Stimulated activated CD4-positive, alpha-beta T cell treated with anti-CD3 and anti-CD28 coated beads, Interleukin-2, amount 100 ng/mL, for 4 hours (primary cell): Measurements from ENCODE around the gene RHOG.
"Not testable (repeated sequence)": the region's sequence is repeated elsewhere in the genome, so short reads cannot be mapped to it uniquely, and the experiment has no call there.

Experiments
- DNase-seq: peaks from one replicate; pipeline ENCODE4 v3.0.0-alpha.2; 2020; ENCODE audit warnings: low read depth

Gene RHOG

GRCh38 chr11:3808861-3809623 lies 31.7 kb downstream of the RHOG start:
- DNase-seq, result no peak

DNA sequence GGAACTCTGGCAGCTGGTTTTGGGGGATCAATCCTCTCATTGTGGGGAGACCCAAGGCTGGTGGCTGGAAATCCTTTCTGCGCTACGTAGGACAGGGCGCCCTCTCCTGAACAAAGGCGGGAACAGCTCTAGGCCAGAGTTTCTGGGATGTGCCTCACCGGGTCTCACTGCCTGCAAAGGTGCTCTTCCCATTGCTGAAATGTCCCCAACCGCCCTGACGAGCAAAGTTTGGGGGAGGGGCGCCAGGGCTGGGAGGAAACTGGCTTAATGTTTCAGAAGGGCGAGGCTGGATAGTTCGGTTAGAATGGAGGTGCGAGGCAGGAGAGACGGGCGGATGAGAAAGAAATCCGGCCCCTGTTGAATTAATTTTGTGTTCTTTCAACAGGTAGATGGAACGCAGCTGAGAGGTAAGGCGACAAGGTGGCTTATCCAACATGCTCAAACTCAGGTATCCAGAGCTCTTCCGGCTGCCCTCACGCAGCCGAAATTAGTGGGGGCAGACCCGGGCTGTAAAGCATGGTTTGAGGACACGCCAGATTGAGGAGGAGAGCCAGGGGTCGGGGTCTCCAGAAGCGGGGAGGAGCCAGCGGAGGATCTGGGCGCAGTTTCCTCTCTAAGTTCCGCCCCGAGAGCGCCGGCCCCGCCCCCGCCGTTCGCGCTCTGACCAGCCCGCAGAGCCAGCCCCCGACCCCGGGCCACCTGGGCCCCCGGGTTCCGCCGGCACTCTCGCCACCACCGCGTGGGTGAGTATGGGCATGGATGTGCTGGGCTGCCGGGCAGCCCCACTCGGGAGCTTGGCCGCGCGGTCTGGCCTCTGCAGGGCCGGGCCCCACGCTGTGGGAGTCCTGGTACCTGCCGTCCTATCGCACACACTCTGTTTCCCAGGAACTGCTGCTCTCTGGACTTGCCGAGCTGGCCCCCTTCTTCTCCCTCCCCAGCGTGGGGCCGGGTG lies 32.6 kb downstream of the RHOG start, which contains the start of gene PGAP2:
TSS of gene PGAP2 (plus strand) at position 652 of the 952 bp plus-strand sequence. CDS start 2,700 bp downstream, outside the sequence.
- DNase-seq, result peak; percentile 40

DNA sequence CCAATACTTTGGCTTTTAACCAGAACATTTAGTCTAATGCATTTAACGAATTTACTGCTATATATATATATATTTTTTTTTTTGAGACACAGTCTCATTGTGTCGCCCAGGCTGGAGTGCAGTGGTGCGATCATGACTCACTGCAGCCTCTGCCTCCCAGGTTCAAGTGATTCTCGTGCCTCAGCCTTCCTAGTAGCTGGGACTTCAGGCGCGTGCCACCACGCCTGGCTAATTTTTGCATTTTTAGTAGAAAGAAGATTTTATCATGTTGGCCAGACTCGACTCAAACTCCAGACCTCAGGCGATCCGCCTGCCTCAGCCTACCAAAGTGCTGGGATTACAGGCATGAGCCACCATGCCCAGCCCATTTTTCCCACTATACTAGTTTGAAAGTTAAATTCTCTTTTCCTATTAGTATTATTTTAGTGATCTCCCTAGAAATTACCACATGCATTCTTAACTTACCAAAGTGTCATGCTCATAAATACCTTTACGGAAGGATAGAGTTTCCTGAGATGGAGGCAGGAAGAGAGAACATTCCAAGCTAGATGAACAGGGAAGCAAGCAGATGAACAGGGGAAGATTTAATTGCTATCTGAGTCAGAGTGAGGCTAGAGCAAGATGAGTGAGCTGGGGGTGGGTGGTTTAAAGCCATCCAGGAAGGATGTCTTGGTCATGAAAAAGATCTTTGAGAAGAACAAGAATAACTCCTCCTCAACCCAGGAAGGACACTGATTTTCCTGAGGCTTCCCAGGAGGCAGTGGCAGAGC lies 36.8 kb downstream of the RHOG start:
- no peak for DNase-seq

GRCh38 chr11:3802011-3802790 lies 38.6 kb downstream of the RHOG start:
- no peak for DNase-seq

- DNase-seq, result no peak
Measured at GRCh38 chr11:3799873-3800272, 40.9 kb downstream of the RHOG start.

DNA sequence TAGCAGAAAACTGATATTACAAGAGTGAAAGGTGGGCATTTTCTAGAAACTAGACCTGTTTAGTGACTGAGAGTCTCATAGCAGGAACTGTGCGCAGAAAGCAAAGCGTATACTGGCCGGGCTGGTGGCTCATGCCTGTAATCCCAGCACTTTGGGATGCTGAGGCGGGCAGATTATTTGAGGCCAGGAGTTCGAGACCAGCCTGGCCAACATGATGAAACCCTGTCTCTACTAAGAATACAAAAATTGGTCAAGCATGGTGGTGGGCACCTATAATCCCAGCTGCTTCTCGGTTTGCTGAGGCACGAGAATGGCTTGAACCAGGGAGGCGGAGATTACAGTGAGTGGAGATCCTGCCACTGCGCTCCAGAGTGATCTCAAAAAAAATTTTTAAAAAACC lies 41.6 kb downstream of the RHOG start:
- DNase-seq, result no peak

DNA sequence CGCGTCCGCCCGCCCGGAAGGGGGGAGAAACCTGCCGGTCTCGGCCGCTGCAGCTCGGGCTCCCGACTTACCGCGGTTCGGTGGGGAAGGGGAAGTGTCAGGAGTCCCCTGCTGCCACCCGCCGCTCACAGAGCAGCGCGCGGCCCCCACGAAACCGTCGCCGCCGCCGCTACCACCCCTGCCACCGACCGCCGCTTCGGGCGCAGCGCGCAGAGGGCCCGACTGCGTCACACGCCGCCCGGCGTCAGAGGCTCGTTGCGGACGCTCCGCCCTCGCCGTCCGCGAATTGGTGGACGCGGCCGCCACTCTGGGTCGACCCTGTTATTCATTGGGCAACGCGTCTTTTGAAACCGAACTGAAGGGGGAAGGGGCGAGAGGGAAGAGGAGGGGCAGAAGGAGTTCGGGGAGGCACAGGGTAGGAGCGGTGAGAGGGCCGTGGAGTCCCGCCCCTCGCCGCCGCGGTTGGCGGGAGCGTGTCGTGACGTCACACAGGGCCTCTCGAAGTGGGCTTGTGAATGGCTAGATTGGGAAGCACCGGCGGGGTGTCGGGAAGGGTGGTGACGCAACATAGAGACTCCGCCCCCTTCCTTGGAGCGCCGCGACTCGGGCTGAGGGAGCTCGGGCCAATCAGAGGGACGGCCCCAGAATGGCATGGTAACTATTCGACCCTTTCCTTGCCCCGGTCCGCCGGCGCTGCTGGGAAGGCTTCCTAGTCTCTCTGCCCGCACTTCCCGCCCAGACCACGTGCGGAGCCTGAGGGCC lies 43.2 kb downstream of the RHOG start, which contains the start of gene NUP98:
TSS of gene NUP98 (minus strand) at position 226 of the 762 bp plus-strand sequence. CDS start 15,437 bp downstream, outside the sequence.
- DNase-seq, result peak; percentile 100

- no peak for DNase-seq
Measured at GRCh38 chr11:3796801-3797328, 43.9 kb downstream of the RHOG start.

- no peak for DNase-seq
Measured at GRCh38 chr11:3796346-3796745, 44.4 kb downstream of the RHOG start.

DNA sequence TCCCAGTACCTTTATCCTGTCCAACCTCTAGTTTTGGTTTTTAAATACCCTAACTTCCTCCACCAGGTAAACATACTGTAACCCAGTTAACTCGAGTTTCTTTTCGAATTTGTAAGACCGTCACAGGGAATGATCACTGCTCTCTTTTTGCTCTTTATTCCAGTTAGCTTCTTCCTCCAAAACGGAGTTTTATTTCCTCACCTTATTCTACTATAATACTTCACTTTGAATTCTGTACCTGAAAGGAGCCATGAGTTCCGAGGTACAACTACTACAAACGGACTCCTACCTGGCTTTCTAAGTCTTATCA lies 44.8 kb downstream of the RHOG start:
- DNase-seq, result no peak

- DNase-seq, result no peak
Measured at GRCh38 chr11:3795131-3796001, 45.4 kb downstream of the RHOG start.

- DNase-seq, result not testable (repeated sequence)
Measured at GRCh38 chr11:3794387-3794786, 46.4 kb downstream of the RHOG start.

GRCh38 chr11:3786781-3787428 lies 53.9 kb downstream of the RHOG start:
- no peak for DNase-seq

DNA sequence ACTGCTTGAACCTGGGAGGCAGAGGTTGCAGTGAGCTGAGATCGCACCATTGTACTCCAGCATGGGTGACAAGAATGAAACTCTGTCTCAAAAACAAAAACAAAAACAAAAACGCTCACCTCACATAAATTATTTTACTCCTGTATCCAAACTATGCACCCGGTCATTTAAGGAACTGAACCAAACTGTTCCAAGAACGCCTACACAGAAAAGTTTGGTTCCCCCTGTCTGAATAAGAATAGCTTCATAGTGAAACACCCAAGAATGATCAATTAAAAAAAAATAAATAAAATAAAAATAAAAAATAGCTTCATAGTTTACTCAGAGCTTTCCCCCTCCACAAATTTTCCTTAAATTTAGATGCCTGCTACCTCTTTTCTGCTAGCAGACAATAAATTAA lies 57.1 kb downstream of the RHOG start:
- no peak for DNase-seq

DNA sequence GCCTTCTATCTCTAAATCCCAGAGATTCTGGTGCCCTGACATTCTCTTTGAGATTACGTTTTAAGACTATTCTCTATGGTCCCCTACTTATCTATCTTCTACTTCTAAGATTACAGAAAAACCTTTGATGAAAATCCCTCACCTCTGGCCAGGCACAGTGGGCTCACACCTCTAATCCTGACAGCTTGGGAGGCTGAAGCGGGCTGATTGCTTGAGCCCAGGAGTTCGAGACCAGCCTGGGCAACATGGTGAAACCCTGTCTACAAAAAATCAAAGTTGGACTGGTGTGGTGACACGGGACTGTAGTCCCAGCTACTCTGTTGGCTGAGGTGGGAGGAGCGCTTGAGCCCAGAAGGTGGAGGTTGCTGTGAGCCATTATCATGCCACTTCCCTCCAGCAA lies 57.8 kb downstream of the RHOG start:
- no peak for DNase-seq

DNA sequence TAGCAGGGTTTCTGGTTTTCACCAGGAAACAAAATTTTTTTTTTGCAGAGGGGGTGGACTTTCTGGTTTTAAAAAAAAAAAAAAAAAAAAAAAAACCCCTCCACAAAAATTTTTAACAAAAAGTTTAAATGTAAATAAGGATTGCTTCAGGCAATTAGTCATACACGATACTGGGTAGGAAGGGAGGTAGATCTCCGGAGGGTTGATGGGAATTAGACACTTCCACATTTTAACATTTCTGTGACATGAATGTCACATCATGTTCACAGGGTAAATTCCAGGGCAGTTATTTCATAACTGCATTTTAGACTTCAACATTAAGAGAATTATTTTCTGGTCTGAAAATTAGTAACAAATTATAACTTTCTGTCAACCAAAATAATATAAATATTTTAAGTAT lies 59.3 kb downstream of the RHOG start:
- DNase-seq, result no peak
